ENCODE measurements around the gene IRS4. TPM values are rescaled to one million over a fixed set of nuclear protein-coding genes. Genes with fewer than 3 reads are reported as not detected.

IRS4 gene
- total and polyA plus RNA-seq, 10 of the 15 experiments (the other 5 are each of a cell fraction or from before 2014, with no cell fraction given), result 0.03 to 0.11 (median 0.04) TPM; not detected in 7

DNA sequence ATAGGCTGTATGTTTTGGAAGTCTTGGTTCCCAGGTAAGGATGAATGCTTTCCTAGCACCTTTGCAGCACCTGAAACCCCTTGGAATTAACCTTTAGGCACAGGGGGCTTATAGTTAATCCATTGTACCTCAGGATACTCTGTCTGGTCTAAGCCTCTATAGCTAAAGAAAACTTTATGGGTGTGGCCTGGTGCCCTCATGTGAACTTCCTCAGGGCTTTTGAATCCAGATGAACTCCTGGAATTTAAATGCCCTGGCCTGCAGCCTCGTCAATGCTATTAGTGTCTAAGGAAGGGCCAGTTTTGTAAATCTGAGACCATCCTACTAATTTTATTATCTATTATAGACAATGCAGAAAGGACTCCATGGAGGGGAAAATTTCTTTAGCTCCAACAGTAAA lies 33.8 kb downstream of the IRS4 start:
- SMC1A ChIA-PET (ENCODE audit: uncharacterized antibody, unreplicated experiment), result interaction anchor here (1.0 to 12.3 kb wide), 8 partner anchors 9 to 1188 kb away, joined by 3 to 361 read pairs (median 4); no protein-coding TSS in a partner anchor
- no peaks in the 10 kb centered on the region for H3K79me2 ChIP-seq (ENCODE audit: control insufficient read depth, insufficient read depth, low read length)
- no peak overlapping the region for H3K27ac ChIP-seq (ENCODE audit: control insufficient read depth, insufficient read depth)
- no peak for ATAC-seq
- H3K4me3 ChIP-seq, result no peak overlapping the region
- H2AFZ ChIP-seq (ENCODE audit: control insufficient read depth, low read depth, low read length), result no peak overlapping the region
- FAIRE-seq, result no peak
- H3K9ac ChIP-seq (ENCODE audit: control insufficient read depth, insufficient read depth, low read length), result no peak overlapping the region
- WGBS (ENCODE audit: insufficient coverage, insufficient replicate concordance, low lambda C conversion rate, missing lambda C conversion rate), result 0% methylated on average over 1 of the region's 1 CpG
- H3K36me3 ChIP-seq (ENCODE audit: control insufficient read depth in 2 of 2, insufficient read depth in 2 of 2, low read length in 1 of 2), result no peaks in the 10 kb centered on the region
- H3K4me2 ChIP-seq (ENCODE audit: control insufficient read depth, insufficient read depth), result no peak overlapping the region
- no peaks in the 10 kb centered on the region for H3K27me3 ChIP-seq (replicated peaks in 1 of 2; ENCODE audit: control insufficient read depth in 2 of 2, insufficient read depth in 2 of 2, low read length in 1 of 2)
- CTCF ChIA-PET, result interaction anchor here (0.6 to 7.2 kb wide), 6 partner anchors 10 to 844 kb away, joined by 3 to 359 read pairs (median 4); no protein-coding TSS in a partner anchor
- no peaks in the 10 kb centered on the region for H3K9me3 ChIP-seq (replicated peaks; ENCODE audit: control insufficient read depth, insufficient read depth, low read length)
- TF ChIP-seq, protein P1, sequence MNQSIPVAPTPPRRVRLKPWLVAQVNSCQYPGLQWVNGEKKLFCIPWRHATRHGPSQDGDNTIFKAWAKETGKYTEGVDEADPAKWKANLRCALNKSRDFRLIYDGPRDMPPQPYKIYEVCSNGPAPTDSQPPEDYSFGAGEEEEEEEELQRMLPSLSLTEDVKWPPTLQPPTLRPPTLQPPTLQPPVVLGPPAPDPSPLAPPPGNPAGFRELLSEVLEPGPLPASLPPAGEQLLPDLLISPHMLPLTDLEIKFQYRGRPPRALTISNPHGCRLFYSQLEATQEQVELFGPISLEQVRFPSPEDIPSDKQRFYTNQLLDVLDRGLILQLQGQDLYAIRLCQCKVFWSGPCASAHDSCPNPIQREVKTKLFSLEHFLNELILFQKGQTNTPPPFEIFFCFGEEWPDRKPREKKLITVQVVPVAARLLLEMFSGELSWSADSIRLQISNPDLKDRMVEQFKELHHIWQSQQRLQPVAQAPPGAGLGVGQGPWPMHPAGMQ (IDR thresholded peaks at IDR 0.05; ENCODE audit: borderline replicate concordance), result no peak
- TF ChIP-seq SMARCA5 (IDR thresholded peaks at IDR 0.05), result no peak
- no peak for TF ChIP-seq BACH1 (IDR thresholded peaks at IDR 0.05; ENCODE audit: borderline replicate concordance)
- no peak for TF ChIP-seq CEBPB (IDR thresholded peaks at IDR 0.05; ENCODE audit: borderline replicate concordance in 1 of 2, low read depth in 2 of 2, low read length in 2 of 2)
- TF ChIP-seq SUZ12 (IDR thresholded peaks at IDR 0.05; ENCODE audit: unreplicated experiment), result no peak
- TF ChIP-seq, protein P2, sequence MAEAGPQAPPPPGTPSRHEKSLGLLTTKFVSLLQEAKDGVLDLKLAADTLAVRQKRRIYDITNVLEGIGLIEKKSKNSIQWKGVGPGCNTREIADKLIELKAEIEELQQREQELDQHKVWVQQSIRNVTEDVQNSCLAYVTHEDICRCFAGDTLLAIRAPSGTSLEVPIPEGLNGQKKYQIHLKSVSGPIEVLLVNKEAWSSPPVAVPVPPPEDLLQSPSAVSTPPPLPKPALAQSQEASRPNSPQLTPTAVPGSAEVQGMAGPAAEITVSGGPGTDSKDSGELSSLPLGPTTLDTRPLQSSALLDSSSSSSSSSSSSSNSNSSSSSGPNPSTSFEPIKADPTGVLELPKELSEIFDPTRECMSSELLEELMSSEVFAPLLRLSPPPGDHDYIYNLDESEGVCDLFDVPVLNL (IDR thresholded peaks at IDR 0.05; ENCODE audit: low read depth, low read length), result no peak
- TF ChIP-seq MEF2A (IDR thresholded peaks at IDR 0.05; ENCODE audit: insufficient read depth, low read depth, low read length), result no peak
- TF ChIP-seq, protein P3, sequence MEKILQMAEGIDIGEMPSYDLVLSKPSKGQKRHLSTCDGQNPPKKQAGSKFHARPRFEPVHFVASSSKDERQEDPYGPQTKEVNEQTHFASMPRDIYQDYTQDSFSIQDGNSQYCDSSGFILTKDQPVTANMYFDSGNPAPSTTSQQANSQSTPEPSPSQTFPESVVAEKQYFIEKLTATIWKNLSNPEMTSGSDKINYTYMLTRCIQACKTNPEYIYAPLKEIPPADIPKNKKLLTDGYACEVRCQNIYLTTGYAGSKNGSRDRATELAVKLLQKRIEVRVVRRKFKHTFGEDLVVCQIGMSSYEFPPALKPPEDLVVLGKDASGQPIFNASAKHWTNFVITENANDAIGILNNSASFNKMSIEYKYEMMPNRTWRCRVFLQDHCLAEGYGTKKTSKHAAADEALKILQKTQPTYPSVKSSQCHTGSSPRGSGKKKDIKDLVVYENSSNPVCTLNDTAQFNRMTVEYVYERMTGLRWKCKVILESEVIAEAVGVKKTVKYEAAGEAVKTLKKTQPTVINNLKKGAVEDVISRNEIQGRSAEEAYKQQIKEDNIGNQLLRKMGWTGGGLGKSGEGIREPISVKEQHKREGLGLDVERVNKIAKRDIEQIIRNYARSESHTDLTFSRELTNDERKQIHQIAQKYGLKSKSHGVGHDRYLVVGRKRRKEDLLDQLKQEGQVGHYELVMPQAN (conservative IDR thresholded peaks at IDR 0.05), result no peak
- TF ChIP-seq MTA2 (IDR thresholded peaks at IDR 0.05; ENCODE audit: low read depth), result no peak
- TF ChIP-seq, protein P4, sequence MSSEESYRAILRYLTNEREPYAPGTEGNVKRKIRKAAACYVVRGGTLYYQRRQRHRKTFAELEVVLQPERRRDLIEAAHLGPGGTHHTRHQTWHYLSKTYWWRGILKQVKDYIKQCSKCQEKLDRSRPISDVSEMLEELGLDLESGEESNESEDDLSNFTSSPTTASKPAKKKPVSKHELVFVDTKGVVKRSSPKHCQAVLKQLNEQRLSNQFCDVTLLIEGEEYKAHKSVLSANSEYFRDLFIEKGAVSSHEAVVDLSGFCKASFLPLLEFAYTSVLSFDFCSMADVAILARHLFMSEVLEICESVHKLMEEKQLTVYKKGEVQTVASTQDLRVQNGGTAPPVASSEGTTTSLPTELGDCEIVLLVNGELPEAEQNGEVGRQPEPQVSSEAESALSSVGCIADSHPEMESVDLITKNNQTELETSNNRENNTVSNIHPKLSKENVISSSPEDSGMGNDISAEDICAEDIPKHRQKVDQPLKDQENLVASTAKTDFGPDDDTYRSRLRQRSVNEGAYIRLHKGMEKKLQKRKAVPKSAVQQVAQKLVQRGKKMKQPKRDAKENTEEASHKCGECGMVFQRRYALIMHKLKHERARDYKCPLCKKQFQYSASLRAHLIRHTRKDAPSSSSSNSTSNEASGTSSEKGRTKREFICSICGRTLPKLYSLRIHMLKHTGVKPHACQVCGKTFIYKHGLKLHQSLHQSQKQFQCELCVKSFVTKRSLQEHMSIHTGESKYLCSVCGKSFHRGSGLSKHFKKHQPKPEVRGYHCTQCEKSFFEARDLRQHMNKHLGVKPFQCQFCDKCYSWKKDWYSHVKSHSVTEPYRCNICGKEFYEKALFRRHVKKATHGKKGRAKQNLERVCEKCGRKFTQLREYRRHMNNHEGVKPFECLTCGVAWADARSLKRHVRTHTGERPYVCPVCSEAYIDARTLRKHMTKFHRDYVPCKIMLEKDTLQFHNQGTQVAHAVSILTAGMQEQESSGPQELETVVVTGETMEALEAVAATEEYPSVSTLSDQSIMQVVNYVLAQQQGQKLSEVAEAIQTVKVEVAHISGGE (CRISPR knock-in tag; IDR thresholded peaks at IDR 0.05), result no peak
- RAD21 ChIA-PET (ENCODE audit: unreplicated experiment), result interaction anchor here (1.2 to 9.0 kb wide), 2 partner anchors 681 to 686 kb away, joined by 4 to 330 read pairs; no protein-coding TSS in a partner anchor
- H4K20me1 ChIP-seq (ENCODE audit: control insufficient read depth, insufficient read depth), result no peaks in the 10 kb centered on the region
- intact Hi-C loops (cut with micrococcal nuclease; ENCODE audit: unreplicated experiment), result no loop called here
- no peak for DNase-seq (ENCODE audit: low read depth, low spot score)
- POLR2A ChIA-PET, result no interaction called here
- no TSS peak for BruUV-seq (replicated peaks)
- in situ Hi-C loops (cut with MboI), result loop anchor here (5.0 kb wide), 1 partner anchor 685 kb away; no protein-coding TSS in a partner anchor
- H3K4me1 ChIP-seq (ENCODE audit: control insufficient read depth, insufficient read depth, low read length), result no peaks in the 10 kb centered on the region
